Measurements from ENCODE around the gene ASAP2.

The ASAP2 gene

DNA sequence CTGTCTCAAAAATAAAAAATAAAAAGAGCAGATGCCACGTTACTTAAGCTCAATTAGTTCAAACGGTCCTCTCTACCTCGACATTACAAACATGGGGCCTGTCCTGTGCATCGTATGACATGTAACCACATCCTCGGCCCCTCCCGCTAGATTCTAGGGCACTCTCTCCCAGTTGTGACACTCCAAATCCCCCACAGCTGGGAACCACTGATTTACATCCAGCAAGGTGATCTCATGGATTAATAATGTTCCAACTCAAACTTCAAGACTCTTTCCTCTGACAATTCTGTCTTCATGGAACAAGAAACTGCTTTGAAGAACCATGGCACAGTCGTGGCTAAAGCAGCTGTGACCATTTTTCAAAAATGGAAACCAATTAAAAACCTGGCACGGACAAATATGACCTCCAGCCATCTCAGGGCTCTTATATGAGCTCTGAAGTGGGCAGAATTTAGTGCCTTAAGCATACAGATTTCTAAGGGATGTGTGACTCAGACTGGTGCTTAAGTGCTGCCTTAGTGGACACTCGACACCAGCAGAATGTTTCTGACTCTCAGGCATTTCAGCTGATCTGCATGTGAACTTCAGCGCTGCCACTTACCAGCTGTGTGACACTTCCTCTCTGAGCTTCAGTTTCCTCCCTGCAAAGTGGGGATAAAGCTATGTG lies 31.7 kb upstream of the ASAP2 start:
- FAIRE-seq, result no peak
- no peak for DNase-seq (ENCODE audit: insufficient read length, low spot score)
- no peak for TF ChIP-seq CTCF (IDR thresholded peaks at IDR 0.05; ENCODE audit: insufficient read depth, missing control alignments)

- no peak for TF ChIP-seq CTCF (IDR thresholded peaks at IDR 0.05; ENCODE audit: insufficient read depth, missing control alignments)
- FAIRE-seq, result no peak
- DNase-seq (ENCODE audit: insufficient read length, low spot score), result no peak
Observed at GRCh38 chr2:9178110-9178903, 28.3 kb upstream of the ASAP2 start.

DNA sequence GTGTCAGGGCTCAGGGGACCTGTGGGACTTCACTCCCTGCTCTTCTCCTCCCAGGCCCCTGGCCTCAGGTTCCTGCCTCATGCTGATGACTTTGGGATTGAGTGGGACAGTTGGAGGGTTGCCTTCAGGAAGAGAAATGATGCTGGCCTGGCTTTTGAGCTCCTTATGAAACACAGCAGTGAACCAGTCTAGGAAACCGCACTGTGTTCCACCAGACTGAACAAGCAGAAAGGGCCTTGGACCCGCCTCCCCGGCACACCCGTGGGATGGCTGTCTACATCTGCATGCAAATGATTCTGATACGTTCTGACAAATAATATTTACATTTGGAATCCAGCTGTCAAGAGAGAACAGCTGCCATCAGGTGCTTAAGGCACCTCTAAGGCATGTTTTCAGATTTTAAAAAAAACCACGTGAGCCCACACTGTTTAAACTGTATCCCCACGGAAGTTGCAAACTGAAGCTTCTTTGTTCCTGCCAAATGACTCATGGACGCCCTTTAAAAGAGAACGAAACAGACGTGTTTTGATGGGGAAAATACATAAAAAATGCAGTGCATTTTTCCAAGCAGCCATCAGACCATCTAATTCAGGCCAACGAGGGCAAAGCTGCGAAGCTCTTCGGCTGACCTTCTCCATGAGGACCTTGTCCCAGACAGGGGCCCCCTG lies 27.6 kb upstream of the ASAP2 start:
- TF ChIP-seq CTCF (IDR thresholded peaks at IDR 0.05; ENCODE audit: insufficient read depth, missing control alignments), result no peak
- FAIRE-seq (no peak), DNase-seq (ENCODE audit: insufficient read length, low spot score) (no peak)

DNA sequence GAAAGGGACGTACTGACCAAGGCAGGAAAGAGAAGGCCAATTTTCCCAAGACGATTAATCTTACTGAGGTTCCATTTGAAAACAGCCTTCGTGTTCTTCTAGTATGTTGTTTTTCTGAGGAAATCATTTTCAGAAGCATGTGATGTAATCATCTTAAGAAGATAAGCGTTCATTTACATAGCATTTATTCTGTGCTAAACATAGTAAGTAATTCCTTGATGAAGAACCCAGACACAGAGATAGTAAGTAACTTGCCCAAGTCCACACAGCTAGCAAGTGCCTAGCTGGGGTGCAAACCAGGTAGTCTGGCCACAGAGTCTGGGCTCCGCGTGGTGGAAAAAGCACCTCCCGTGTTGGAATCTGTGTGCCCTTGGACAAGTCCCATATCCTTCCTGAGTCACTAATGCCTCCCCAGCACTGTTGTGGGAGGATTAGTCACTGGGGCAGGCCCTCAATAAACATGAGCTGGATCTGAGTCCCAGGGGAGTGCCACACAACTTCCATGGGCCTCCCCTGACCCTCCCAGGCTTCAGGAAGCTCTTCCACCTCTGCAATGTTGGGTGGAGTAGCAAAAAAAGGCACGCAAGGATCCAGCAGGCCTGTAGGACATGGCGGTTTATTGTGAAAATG lies 26.9 kb upstream of the ASAP2 start:
- FAIRE-seq, result no peak
- no peak for DNase-seq (ENCODE audit: insufficient read length, low spot score)
- no peak for TF ChIP-seq CTCF (IDR thresholded peaks at IDR 0.05; ENCODE audit: insufficient read depth, missing control alignments)

DNA sequence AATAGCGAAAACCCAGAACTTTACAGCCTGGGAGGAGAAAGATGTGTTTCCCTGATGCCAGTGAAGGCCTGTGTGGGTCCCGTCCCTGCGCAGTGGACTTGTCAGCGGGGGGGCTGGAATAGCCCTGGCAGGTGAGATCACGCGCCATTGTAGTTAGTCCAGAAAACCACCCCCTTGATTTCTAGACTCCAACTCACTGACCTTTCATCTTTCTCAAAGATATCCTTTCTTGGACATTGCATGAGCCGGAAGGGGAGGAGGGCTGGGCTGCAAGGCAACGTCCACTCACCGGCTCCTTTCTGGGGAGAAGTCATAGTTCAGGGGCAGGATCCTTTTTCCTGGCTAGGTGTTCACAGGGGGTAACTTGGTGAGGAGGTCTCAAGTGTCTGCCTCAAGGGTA lies 22.3 kb upstream of the ASAP2 start:
- TF ChIP-seq CTCF (IDR thresholded peaks at IDR 0.05; ENCODE audit: insufficient read depth, missing control alignments), result no peak
- DNase-seq (ENCODE audit: insufficient read length, low spot score) (no peak), FAIRE-seq (no peak)

DNA sequence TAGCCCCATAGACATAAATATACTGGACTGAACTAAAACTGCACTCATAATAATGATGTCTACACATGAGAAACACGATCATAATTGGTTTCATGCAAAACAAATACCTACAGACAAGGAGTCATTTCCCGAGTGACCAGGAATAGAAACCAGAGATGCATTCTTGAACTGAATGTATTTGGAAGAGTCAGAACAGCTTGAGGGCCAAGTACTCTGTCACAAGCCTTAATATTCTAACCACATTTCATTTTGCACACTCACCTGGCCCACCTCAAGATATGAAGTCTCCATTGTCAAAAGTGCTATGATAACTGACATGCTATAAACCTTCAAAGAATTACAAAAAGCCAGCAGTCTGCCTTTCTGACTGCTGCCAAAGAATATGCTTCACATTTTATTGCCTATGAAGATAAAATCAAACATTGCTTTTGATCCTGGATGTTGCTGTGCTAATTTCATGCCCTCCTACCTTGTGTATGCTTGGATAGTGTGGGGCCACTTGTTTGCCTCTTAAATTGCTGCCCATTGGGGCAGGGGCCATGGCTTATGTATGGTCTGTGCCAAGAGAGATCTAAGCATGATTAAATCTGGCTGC lies 18.9 kb upstream of the ASAP2 start:
- DNase-seq (ENCODE audit: insufficient read length, low spot score), result no peak
- no peak for FAIRE-seq
- TF ChIP-seq CTCF (IDR thresholded peaks at IDR 0.05; ENCODE audit: insufficient read depth, missing control alignments), result no peak
